ENCODE measurements around the gene MRPL38. TPM values are rescaled to one million over a fixed set of nuclear protein-coding genes. Genes with fewer than 3 reads are reported as not detected.
A peak's percentile ranks its signal among the peaks of the same experiment; 100 is the strongest.
"Not testable (repeated sequence)": the region's sequence is repeated elsewhere in the genome, so short reads cannot be mapped to it uniquely, and the experiment has no call there.

Gene MRPL38
- total RNA-seq, 2 donors from 2014 or later, result 49.3 to 55.5 TPM

DNA sequence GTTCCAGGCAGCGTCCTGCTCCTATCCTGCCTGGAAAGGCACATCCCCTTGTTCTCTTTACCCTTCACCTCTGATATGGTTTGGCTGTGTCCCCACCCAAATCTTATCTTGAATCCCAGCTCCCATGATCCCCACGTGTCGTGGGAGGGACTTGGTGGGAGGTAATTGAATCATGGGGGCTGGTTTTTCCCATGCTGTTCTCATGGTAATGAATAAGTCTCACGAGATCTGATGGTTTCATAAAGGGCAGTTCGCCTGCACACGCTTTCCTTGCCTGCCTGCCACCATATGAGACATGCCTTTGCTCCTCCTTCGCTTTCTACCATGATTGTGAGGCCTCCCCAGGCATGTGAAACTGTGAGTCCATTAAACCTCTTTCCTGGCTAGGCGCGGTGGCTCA, 18.8 kb downstream of the MRPL38 start:
- DNase-seq (ENCODE audit: low spot score); intact Hi-C loops (cut with DNase I): not testable (repeated sequence)

DNA sequence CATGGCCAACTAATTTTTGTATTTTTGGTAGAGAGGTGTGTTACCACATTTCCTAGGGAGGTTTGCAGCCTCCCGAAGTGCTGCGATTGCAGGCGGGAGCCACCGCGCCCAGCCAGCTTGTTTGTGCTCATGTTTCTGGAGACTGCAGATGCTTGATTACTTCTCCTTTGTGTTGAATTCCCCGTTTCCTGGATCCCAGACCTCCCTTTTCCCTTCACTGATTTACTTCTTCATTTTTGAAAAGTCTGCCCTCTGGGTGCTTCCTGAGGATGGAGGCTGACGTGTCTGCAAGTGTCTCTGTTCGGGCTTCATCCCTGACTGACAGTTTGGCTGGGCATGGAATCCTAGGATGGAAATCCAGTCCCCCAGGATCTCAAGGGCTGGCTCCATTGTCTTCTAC, 19.3 kb downstream of the MRPL38 start:
- no peak for DNase-seq (ENCODE audit: low spot score)
- intact Hi-C loops (cut with DNase I), result no loop called here

DNA sequence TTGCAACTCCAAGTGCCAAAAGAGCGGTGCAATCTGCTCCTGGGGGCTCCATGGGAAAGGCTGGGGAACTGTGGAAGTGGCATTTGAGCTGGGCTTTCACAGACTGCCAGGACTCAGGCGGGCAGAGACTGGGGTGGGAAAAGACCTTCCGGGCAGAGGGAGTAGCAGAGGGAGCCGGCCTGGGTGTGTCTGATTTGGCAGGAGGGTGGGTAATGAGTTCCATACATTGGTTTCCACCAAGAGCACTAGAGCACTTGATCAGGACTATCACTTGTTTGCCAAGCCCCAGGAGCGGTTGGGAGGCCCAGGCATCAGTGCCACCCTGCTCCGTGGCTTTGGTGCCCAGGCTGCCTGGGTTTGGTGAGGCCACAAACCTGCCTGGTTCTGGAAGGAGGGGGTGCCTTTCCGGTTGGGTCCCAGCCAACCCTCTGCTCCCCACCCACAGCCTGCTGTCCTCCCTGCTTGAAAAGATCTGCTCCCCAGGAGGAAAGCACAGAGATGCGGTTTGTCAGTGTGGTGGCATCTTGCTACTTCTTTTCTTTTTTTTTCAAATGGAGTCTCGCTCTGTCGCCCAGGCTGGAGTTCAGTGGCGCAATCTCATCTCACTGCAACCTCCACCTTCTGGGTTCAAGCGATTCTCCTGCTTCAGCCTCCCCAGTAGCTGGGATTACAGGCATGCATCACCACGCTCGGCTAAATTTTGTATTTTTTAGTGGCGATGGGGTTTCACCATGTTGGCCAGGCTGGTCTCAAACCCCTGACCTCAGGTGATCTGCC, 22.8 kb downstream of the MRPL38 start:
- DNase-seq (ENCODE audit: low spot score), result no peak
- intact Hi-C loops (cut with DNase I), result loop anchor here (5.0 kb wide), 2 partner anchors 35 to 605 kb away; no protein-coding TSS in a partner anchor

DNA sequence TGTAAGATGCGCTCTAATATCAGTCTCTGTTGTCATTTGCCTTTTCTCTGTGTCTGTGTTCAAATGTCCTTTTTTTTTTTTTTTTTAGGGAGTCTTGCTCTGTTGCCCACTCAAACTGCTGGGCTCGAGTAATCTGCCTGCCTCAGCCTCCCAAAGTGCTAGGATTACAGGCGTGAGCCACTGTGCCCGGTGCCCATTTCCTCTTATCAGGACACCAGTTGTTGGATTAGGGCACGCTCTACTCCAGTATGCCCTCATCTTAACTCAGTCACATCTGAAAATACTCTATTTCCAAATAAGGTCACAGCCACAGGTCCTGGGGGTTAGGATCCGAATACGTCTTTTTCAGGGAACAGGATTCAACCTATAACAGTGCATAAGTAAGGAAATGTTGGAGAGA, 24.4 kb downstream of the MRPL38 start:
- no peak for DNase-seq (ENCODE audit: low spot score)
- intact Hi-C loops (cut with DNase I), result loop anchor here (5.0 kb wide), 2 partner anchors 33 to 607 kb away; no protein-coding TSS in a partner anchor

DNA sequence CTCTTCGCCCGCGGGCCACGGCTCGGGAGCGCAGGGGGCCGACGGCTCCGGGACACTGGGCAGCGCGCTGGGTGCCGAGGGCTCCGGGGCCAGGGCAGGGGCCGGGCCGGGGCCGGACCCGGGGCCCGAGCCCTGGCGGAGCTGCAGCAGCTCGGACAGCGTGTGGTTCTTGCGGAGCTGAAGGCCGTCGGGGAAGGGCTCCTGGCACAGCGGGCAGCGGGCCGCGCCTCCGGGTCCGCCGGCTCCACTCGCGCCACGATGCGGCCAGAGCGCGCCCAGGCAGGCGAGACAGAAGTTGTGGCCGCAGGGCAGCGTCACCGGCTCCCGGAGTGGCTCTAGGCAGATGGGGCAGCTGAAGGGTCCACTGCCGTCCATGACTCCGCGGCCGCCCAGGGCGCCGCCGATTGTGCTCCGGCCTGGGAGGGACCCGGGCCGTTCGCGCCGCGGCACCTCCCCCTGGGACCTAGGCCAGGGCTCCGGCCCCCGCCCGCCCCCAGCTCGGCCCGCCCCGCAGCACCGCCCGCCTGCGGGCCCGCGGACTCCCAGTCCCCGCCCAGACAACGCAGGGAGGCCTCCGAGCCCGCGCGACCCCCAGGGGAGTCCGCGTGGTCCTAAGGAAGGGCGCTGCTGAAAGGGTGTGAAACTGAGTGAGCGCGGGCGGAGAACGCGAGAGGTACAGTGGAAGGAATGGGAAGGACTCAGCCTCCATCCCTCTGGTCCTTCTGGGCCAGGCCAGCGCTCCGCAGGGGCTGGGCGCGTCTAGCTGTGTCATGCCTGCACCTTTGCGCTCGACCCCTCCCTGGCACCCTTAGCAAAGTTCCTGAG, 26.3 kb downstream of the MRPL38 start, which contains the start of gene TRIM47:
Gene TRIM47, minus strand, starts transcription at position 408 of the 825 bp plus-strand sequence. Its CDS starts 33 bp downstream, at position 375.
- peak; percentile 93 for DNase-seq (ENCODE audit: low spot score)
- intact Hi-C loops (cut with DNase I), result loop anchor here in 1 of 2 donors (5.0 kb wide), 1 partner anchor 101 kb away; a partner anchor contains a TSS

DNA sequence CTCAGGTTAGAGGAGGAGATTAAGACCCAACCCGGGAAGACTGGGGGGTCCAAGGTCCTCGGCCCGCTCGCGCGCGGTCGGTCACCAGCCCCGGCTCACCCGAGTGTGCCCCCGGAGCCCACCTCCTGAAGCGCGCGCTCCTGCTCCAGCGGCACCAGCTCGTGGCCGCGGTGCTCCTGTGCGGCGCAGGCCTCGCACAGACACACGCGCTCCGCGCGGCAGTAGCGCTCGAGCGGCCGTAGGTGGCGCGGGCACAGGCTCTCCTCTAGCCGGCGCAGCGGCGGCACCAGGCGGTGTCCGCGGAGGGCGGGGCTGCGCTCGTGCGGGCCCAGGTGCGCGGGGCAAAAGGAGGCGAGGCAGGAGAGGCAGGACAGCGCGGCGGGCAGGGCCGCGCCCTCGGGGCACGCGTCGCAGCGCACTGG, 26.9 kb downstream of the MRPL38 start:
- DNase-seq (ENCODE audit: low spot score), result peak; percentile 91
- intact Hi-C loops (cut with DNase I), result loop anchor here in 1 of 2 donors (5.0 kb wide), 1 partner anchor 100 kb away; a partner anchor contains a TSS

DNA sequence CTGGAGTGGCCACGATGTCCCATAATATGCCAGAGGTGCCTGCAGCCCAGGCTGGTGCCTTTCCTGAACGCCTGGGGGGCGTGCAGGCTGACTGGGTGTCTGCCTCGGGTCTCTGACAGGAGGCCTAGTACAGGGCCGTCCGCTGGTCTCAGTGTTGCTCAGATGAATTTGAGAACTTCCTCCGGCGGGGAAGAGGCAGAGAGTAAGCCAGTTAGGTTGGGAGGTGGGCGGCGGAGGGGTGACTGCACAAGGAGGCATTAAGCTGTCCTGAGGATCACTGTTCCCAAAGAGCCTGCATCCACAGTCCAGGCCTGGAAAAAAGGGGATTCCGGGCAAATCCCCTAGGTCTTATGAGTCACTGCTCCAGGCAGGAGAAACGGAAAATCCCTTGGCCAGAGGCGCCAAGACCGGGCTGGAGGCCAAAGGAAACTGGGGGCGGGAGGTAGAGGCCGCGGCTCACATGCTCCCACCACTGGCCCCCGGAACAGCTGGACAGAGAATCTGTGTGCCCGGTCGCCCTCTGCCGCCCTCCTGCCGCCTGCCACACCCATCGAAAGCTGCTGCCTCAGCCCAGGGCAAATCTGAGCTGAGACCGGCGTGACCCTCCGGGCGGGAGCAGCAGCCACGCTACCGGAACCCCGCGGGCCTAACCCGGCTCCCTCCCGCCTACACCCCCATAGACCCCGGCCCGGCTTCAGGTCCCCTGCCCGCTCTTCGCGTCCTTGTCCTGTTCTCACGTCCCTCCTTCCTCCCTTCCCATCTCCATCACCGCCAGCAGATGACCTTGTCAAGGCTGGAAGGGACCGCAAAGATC, 27.5 kb downstream of the MRPL38 start:
- intact Hi-C loops (cut with DNase I), result loop anchor here in 1 of 2 donors (5.0 kb wide), 1 partner anchor 100 kb away; a partner anchor contains a TSS
- peak; percentile 98 for DNase-seq (ENCODE audit: low spot score)

DNA sequence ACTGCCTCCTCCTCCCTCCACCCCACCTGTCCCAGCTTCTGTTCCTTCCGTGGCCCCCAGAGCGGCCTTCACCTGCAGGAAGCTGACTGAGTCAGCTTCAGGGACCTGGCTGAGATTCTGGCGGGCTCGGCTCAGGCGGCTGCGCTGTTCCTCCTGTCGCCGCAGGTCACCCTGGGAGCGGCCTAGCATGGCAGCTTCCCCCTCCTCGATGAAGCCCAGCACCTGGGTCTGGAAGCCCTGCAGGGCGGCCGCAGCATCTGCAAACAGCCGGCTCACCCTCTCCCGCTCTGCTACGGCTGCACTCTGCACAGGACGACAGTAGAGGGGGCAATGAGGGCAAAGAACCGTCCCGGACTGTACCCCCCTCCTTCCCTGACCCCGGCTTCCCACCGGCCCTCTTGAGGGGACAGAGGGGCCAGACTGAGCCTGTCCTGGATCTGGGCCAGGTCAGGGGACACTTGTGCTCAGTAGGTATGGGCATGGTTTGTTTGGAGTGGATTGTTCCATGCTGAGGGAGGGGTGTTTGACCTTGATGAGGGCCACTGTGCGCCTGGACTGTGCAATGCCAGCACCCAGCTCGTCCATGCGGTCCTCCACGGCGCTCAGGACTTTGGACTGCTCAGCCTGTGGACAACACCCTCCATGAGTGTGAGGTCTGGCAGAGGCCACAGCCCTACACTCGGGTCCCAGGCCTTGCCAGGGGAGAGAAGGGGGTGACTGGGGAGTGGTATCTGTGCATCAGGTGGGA, 28.3 kb downstream of the MRPL38 start:
- DNase-seq (ENCODE audit: low spot score), result no peak
- intact Hi-C loops (cut with DNase I), result loop anchor here in 1 of 2 donors (5.0 kb wide), 1 partner anchor 99 kb away; a partner anchor contains a TSS

DNA sequence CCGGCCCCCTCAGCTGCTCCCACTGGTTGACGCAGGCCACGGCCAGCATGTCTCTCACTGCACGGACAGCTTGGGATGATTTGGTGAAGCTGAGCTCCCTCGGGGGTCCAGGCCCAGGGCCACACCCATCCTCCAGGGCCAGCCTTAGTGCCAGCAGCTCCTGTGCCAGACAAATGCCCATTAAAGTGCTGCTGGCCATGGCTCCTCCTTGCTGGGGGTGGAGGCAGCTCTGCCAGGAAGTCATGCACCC, 28.8 kb downstream of the MRPL38 start:
- no peak for DNase-seq (ENCODE audit: low spot score)
- intact Hi-C loops (cut with DNase I), result loop anchor here in 1 of 2 donors (5.0 kb wide), 1 partner anchor 99 kb away; a partner anchor contains a TSS

DNA sequence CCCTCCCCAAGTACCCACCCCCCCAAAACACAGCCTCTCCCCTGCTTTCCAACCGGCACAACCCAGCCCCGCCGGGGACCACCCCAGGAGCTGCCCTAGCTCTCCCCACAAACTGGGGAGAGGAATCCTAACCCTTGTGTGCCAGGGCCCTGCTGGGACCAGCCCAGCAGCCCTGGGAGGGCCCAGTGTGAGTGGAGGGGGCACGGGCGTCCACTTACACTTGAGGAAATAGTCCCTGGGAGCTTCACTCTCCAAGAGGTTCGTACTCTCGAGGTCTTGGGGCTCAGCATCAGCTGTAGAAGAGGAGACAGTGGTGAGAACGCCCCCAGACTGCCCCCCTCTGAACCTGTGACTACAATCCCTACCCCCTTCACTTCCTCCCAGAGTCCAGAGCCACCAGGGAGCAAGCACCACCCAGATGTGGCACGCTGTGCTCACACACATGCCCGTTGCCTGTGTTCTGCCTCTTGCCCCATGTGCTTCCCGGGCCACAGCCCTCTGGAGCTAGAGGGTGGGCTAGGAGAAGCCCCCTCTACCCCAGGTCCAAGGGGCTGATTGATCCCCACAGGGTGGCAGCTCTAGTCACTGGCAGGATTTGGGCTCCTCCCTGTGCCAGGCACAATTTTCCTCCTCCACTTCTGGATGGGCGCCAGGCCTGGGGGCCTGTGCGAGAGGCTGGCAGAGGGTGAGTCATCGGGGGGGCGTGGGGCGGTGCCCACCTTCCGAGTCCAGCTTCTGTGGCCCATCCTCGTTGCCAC, 29.3 kb downstream of the MRPL38 start:
- no peak for DNase-seq (ENCODE audit: low spot score)
- intact Hi-C loops (cut with DNase I), result loop anchor here in 1 of 2 donors (5.0 kb wide), 1 partner anchor 98 kb away; a partner anchor contains a TSS

DNA sequence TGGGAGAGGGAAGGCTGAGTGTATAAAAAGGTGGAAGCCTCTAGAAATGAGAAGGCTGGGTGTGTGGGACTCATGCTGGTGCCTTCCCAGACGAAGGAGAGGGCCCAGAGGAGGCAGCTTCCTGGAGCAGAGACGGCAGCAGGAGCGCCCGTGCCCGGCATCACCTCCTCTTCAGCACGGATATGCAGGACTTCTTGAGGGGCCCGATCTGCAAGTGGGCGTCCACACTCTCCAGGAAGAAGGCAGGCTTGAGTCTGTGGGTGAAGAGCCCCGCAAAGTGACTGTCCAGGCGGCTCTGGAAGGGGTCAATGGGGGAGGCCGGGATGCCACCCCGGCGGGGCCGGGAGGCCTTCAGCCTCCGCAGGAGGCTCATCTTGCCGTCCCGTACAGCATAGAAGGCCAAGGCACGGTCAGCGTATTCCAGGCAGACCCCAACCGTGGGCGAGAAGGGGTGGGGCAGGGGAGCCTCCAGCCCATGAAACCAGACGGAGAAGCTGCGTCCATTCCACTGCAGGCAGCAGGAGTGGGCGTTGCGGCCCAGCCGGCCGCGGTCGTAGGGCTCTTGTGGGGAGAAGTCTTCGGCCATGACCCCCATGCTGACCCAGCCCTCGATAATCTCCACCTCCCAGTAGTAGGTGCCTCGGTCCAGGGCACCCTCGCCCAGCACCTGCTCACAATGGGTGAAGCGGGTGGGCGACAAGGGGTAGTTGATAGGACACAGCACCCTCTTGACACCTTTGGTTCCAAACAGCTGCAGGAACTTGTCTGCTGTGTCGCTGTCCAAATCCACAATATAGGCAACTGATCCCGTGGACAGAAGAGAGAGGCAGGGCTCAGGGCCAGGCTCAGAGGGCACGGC, 30.1 kb downstream of the MRPL38 start:
- intact Hi-C loops (cut with DNase I), result loop anchor here in 1 of 2 donors (5.0 kb wide), 1 partner anchor 97 kb away; a partner anchor contains a TSS

DNA sequence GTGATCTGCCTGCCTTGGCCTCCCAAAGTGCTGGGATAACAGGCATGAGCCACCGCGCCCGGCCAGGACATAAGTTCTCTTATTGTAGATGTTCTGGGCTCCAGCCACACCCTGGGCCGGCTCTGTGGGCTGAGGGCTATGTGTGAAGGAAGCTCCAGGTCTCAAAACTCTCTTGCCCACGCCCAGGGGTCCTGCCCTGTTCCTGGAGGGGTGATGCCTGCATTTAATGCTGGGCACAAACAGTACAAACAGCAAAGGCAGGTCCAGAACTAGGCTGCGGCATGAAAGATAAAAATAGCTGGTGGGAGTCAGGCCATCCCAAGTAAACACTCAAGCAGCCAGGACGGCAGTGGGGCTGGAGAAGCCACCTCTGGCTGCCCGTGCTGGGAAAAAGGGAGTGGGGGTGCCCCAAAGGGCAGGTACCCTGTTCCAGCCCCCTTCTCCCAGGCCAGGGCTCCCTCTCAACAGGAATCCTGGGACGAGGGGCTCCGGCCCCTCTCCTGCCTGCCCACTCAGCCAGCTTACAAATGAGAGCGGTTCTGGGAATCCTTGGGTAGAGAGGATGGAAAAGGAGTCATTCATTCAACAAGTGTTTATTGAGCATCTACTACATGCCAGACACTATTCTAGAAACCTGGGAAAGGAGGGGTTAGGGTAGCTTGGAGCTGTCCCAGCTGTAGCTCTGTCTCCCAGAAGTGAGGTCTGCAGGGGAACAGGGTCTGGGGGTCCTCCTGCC, 30.9 kb downstream of the MRPL38 start:
- intact Hi-C loops (cut with DNase I), result no loop called here
- no peak for DNase-seq (ENCODE audit: low spot score)

More for the DNA sequence above, 30.1 kb downstream of the MRPL38 start:
- DNase-seq (ENCODE audit: low spot score), result no peak

DNA sequence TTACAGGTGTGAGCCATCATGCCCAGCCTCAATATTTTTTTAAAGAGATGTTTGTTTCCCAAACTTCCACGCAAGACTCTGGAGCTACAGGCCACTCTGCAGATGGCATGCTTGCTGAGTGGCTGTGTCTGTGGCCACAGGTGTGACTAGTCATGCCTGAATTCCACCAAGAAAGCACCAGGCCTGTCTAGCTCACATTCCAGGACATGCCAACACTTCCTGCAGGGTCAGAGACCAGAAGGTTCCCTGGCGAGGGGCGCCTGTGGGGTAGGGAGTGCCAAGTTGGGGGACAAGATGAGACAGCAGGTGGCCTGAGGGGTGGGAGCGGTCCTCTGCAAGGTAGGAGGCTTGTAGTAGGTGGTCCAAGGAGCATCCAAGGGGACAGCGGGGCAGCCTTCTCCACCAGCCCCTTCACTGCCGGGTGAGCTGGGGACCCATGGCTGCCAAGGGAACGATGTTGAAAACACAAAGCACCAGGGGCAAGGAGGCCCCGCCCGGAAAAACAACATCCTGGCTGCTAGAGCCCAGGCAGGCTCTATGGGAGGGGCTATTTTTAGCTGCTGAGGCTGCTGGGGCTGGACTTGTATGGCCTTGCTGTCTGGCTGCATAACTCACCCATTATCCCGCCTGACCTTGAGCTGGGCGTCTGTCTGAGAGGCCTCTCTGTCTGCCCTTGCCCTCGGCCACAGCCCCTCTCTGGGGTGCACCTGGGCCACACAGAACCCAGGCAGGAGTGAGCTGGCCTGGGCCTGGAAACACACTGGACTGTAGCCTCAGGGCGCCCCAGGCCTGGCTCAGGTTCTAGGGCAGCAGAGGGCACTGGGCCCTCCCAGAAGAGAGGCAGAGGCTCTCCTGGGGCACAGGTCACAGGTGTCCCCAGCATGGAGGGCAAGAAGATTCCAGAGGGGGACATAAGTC, 32.0 kb downstream of the MRPL38 start:
- intact Hi-C loops (cut with DNase I), result no loop called here
- peak; percentile 95 for DNase-seq (ENCODE audit: low spot score)

DNA sequence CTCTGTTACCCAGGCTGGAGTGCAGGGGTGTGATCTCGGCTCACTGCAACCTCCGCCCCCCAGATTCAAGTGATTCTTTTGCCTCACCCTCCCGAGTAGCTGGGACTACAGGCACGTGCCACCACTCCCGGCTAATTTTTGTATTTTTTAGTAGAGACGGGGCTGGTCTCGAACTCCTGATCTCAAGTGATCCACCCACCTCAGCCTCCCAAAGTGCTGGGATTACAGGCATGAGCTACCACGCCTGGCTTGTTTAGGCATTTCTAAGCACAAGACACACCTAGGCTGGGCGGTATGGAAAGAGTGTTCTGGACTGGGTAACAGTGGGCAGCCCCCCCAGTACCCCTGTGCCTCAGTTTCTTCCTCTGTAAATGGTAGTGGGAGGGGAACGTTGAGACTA, 34.5 kb downstream of the MRPL38 start:
- intact Hi-C loops (cut with DNase I); DNase-seq (ENCODE audit: low spot score): not testable (repeated sequence)

Data from posterior vena cava (tissue), 2 donors.